Measurements from ENCODE around the gene TEX22.

DNA sequence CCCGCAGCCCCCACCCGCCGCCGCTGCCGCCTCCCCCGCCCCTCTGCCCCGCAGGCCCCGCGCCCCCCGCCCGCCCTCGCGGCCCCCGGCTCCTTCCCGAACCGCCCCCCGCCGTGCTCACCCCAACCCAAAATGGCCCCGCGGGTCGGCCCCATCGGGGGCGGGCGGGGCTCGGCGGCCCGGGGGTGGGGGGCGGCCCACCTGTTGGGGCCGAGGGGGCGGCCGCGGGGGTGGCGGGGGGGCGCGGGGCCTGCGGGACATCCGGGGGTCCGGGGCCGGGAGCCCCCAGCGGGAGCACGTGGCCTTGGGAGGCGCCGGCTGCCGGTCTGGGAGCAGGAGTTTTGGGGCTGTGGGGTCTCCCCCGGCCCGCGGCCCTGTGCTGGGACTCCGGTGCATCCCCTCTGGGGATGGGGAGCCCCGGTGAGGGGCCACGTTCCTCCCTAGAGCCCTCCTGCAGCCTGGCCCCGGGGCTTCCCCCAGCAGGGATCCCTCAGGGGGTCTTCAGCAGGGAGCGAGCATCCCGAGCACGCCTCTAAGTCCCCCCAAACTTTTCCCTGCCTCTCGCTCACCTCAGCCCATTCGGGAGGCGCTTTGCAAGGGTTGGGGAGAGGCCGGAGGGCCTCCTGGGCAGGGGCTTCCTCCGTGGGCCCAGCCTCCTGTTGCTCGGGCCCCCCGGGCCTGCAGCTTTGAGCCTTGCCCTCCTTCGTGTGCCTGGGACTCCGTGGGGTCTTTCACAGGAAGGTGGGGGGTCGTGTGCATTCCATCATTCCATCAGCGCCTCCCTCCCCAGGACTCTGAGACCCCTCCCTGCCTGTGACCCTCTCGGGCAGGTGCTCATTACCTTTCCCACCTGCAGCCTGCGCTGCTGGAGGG lies 22.0 kb downstream of the TEX22 start:
- TF ChIP-seq EZH2 (IDR thresholded peaks at IDR 0.05; ENCODE audit: borderline replicate concordance, low read length), result no peak
- TF ChIP-seq, protein P1, sequence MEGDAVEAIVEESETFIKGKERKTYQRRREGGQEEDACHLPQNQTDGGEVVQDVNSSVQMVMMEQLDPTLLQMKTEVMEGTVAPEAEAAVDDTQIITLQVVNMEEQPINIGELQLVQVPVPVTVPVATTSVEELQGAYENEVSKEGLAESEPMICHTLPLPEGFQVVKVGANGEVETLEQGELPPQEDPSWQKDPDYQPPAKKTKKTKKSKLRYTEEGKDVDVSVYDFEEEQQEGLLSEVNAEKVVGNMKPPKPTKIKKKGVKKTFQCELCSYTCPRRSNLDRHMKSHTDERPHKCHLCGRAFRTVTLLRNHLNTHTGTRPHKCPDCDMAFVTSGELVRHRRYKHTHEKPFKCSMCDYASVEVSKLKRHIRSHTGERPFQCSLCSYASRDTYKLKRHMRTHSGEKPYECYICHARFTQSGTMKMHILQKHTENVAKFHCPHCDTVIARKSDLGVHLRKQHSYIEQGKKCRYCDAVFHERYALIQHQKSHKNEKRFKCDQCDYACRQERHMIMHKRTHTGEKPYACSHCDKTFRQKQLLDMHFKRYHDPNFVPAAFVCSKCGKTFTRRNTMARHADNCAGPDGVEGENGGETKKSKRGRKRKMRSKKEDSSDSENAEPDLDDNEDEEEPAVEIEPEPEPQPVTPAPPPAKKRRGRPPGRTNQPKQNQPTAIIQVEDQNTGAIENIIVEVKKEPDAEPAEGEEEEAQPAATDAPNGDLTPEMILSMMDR (conservative IDR thresholded peaks at IDR 0.05 in 1 of 2, IDR thresholded peaks at IDR 0.05 in 1 of 2; ENCODE audit: extremely low read depth in 1 of 2, insufficient read depth in 1 of 2, low read depth in 1 of 2, low read length in 2 of 2), result no peak

Data from mammary epithelial cell (primary cell).